ENCODE results near the gene ACADM. TPM values are rescaled to one million over a fixed set of nuclear protein-coding genes. Genes with fewer than 3 reads are reported as not detected.

Gene ACADM
- total and polyA plus RNA-seq, 2 of the 13 experiments (the other 11 are each of a cell fraction or from before 2014, with no cell fraction given) = 43.7 to 92.2 TPM

GRCh38 chr1:75785983-75786853 is 61.7 kb downstream of the ACADM start, which contains the start of gene RABGGTB (continued):
- TF ChIP-seq PRDM10 (CRISPR knock-in tag; IDR thresholded peaks at IDR 0.05; ENCODE audit: low read depth) (no peak; the same call in 1 of the 2 replicates), ZBTB4 (CRISPR knock-in tag; IDR thresholded peaks at IDR 0.05; ENCODE audit: borderline replicate concordance) (0 out of 2 replicates have a peak, but pooled peaks have one; percentile 42), POGZ (CRISPR knock-in tag; IDR thresholded peaks at IDR 0.05) (peak; percentile 84), RXRA (CRISPR knock-in tag; IDR thresholded peaks at IDR 0.05) (0 out of 2 replicates have a peak, but pooled peaks have one; percentile 47), CREBL2 (CRISPR knock-in tag; IDR thresholded peaks at IDR 0.05; ENCODE audit: borderline replicate concordance) (no peak), ZNF563 (CRISPR knock-in tag; IDR thresholded peaks at IDR 0.05) (no peak; the same call in 1 of the 2 replicates), CHD4 (IDR thresholded peaks at IDR 0.05; ENCODE audit: borderline replicate concordance, low read length) (no peak), ZNF331 (CRISPR knock-in tag; IDR thresholded peaks at IDR 0.05) (peak; percentile 73; the same call in 1 of the 2 replicates), YEATS4 (CRISPR knock-in tag; IDR thresholded peaks at IDR 0.05; ENCODE audit: borderline replicate concordance) (peak; percentile 99), GMEB2 (CRISPR knock-in tag; IDR thresholded peaks at IDR 0.05; ENCODE audit: low read depth) (no peak), THRA (CRISPR knock-in tag; IDR thresholded peaks at IDR 0.05; ENCODE audit: borderline replicate concordance) (0 out of 2 replicates have a peak, but pooled peaks have one; percentile 50), ZNF550 (CRISPR knock-in tag; IDR thresholded peaks at IDR 0.05; ENCODE audit: borderline replicate concordance) (no peak), ZNF567 (CRISPR knock-in tag; IDR thresholded peaks at IDR 0.05; ENCODE audit: borderline replicate concordance) (0 out of 2 replicates have a peak, but pooled peaks have one; percentile 52), ZGPAT (CRISPR knock-in tag; IDR thresholded peaks at IDR 0.05) (peak; percentile 63; the same call in 1 of the 2 replicates)
